ENCODE results near the gene NRP1. TPM values are rescaled to one million over a fixed set of nuclear protein-coding genes. Genes with fewer than 3 reads are reported as not detected.
A peak's percentile ranks its signal among the peaks of the same experiment; 100 is the strongest.

The NRP1 gene
- total RNA-seq, 1 experiment from 2014 or later = 85.9 TPM

DNA sequence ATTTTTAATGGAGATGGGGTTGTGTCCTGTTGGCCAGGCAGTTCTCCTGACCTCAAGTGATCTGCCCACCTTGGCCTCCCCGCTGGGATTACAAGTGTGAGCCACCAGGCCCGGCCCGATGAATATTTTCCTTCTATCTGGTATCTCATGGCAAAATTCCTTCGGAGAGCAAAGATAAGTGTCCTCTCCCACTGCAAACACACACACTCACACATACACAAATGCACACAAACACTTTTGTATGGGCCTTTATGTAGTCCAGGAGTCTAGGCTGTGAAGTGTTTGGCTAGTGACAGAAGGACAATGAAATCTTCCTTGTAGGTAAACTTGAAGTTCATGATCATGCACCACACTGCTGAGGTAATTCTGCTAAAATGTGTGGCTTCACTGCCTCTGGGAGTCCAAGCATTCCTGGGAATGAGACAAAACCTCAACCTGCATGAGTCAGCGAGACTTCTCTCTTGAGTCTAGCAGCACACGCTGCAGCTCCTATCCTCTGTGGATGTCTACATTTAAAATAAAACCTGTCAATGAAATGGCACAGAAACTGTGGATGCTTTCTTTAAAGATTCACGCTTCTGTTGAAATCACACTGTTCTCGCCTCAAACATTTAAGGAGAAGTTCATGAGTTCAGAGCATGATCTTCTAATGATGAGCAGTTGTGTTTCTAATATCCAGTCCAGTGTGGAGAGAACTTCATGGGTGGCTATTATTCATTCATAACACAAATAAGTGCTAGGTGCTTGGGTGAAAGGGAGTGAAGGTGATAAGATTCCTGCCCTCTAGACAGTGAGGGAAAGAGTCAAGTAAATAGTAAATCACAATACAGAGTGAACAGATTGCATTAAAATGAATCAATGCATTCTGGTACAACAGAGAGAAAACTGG, 96.5 kb downstream of the NRP1 start:
- Histone ChIP-seq H3K9me3 (replicated peaks) (no peaks in the 10 kb centered on the region), H3K36me3 (peaks cover 37% of the 10 kb centered on the region), H3K27me3 (replicated peaks) (no peaks in the 10 kb centered on the region), H3K4me3 (no peak overlapping the region), H3K27ac (peak overlapping the region; percentile 68), H3K4me1 (replicated peaks) (peaks cover 94% of the 10 kb centered on the region)
- DNase-seq (ENCODE audit: low read depth in 1 of 2, low spot score in 2 of 2) = peak; percentile 94

GRCh38 chr10:33236916-33237315, 97.6 kb downstream of the NRP1 start:
- H3K4me1 ChIP-seq (replicated peaks) = peaks cover 88% of the 10 kb centered on the region
- no peak for DNase-seq (ENCODE audit: low read depth in 1 of 2, low spot score in 2 of 2)
- no peak overlapping the region for H3K4me3 ChIP-seq
- peaks cover 36% of the 10 kb centered on the region for H3K36me3 ChIP-seq
- H3K27ac ChIP-seq = peak overlapping the region; percentile 51
- no peaks in the 10 kb centered on the region for H3K27me3 ChIP-seq (replicated peaks)
- H3K9me3 ChIP-seq (replicated peaks) = no peaks in the 10 kb centered on the region

DNA sequence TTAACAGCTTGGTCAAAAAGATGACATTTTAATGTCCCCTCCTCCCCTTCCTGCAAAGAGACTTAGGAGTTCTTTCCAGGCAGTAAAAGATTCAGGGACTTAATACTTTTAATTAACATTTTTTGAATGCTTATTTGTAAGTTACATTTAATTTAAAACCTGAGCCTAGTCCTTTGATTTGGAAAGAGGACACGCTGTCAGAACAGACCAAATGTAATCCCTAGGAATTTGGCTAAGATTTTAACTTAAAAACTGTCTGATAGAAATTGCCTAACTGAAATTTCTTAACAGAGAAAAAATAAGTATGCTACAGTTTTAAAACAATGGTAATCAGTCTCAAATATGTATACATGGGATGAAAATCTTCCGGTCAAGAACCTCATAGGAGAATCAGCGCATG, 98.5 kb downstream of the NRP1 start:
- Histone ChIP-seq H3K27ac (no peak overlapping the region), H3K4me3 (no peak overlapping the region), H3K36me3 (peaks cover 37% of the 10 kb centered on the region), H3K27me3 (replicated peaks) (no peaks in the 10 kb centered on the region), H3K9me3 (replicated peaks) (no peaks in the 10 kb centered on the region), H3K4me1 (replicated peaks) (peaks cover 78% of the 10 kb centered on the region)
- no peak for DNase-seq (ENCODE audit: low read depth in 1 of 2, low spot score in 2 of 2)

DNA sequence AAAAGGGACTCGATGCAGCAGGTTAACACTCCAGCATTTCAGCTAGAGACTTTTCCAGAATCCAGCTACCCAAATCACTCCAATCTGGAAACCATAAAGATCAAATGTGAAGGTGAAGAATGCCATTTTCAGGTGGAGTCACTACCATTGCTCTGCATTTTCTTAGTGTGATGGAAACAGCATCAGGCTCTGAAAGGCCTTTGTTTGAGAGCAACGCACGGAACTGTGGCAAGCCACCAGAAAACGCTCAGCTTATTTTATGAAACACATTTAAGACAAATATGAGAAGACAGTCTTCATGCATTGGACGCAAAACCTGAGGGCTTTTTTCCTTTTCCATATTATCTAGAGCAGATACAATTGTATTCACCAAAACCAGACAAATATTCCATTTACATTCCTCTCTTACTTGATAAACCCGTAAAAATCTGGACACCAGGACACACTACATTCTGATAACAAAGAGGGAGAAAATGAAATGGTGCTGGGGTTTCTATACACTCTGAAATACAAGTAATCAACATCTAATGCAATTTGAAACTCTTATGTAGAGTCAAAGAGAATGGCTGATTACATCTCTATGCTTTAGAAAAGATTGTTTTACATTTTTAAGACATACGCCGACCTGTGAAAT, 99.1 kb downstream of the NRP1 start:
- no peak overlapping the region for H3K4me3 ChIP-seq
- DNase-seq (ENCODE audit: low read depth in 1 of 2, low spot score in 2 of 2) = no peak
- H3K27ac ChIP-seq = no peak overlapping the region
- peaks cover 40% of the 10 kb centered on the region for H3K36me3 ChIP-seq
- no peaks in the 10 kb centered on the region for H3K9me3 ChIP-seq (replicated peaks)
- no peaks in the 10 kb centered on the region for H3K27me3 ChIP-seq (replicated peaks)
- H3K4me1 ChIP-seq (replicated peaks) = peaks cover 73% of the 10 kb centered on the region

DNA sequence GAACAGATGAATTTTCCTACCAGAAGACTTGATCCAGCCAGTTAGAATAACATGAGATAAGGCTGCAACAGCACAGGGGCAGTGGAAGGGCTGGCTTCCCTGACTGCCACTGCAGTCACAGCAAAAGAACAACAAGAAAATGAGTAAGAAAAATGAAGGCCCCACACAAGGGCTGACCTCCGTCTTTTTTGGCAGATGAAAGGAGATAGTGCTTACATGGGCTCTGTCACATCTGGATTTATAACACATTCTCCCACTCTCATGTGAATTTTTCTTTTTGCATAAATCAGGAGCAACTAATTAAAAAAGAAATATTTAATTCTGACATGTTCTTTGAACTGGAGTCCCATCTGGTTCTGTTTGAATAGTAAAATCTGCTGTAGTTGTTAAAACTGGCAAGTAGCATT, 99.6 kb downstream of the NRP1 start:
- H3K27ac ChIP-seq = no peak overlapping the region
- DNase-seq (ENCODE audit: low read depth in 1 of 2, low spot score in 2 of 2) = no peak
- H3K27me3 ChIP-seq (replicated peaks) = no peaks in the 10 kb centered on the region
- H3K9me3 ChIP-seq (replicated peaks) = no peaks in the 10 kb centered on the region
- peaks cover 73% of the 10 kb centered on the region for H3K4me1 ChIP-seq (replicated peaks)
- peaks cover 37% of the 10 kb centered on the region for H3K36me3 ChIP-seq
- H3K4me3 ChIP-seq = no peak overlapping the region

DNA sequence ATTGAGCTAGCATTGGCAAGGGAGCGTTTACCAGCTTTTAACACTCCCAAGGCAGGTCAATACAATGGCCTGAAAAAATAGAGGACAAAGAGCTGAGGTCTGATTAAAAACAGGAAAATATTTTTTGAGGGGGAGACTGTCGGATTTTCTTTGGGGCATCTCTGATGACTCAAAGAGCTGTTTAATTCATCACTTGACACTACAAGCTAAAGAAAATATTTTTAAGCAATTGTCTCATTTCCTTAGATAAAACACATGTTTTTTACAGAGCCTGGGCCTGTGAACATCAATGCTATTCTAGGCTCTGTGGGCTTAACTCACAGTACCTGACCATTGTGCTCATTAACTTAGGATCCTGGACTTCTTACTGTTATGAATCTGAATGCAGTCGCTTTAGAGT, 100.8 kb downstream of the NRP1 start:
- no peaks in the 10 kb centered on the region for H3K9me3 ChIP-seq (replicated peaks)
- H3K4me3 ChIP-seq = no peak overlapping the region
- peaks cover 68% of the 10 kb centered on the region for H3K4me1 ChIP-seq (replicated peaks)
- no peaks in the 10 kb centered on the region for H3K27me3 ChIP-seq (replicated peaks)
- DNase-seq (ENCODE audit: low read depth in 1 of 2, low spot score in 2 of 2) = no peak
- peaks cover 33% of the 10 kb centered on the region for H3K36me3 ChIP-seq
- no peak overlapping the region for H3K27ac ChIP-seq

DNA sequence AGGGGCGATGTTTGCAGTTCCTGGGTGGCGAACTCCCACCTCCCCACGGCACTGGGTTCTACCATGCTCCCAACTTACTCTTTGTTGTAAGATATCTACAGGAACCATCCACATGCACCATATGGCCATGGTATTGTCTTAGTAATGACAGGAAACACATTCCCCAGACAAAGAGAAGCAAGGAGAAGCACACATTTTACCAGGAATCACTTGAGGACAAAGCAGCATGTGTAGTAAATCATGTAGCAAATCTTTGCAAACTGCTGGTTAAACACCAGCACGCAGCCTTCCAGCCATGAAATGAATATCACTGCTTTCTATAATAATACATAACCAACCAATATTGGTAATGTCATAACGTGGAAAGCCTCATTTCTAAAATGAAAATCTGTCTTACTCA, 101.2 kb downstream of the NRP1 start:
- DNase-seq (ENCODE audit: low read depth in 1 of 2, low spot score in 2 of 2) = no peak
- no peak overlapping the region for H3K27ac ChIP-seq
- peaks cover 33% of the 10 kb centered on the region for H3K36me3 ChIP-seq
- peaks cover 64% of the 10 kb centered on the region for H3K4me1 ChIP-seq (replicated peaks)
- H3K9me3 ChIP-seq (replicated peaks) = no peaks in the 10 kb centered on the region
- H3K27me3 ChIP-seq (replicated peaks) = no peaks in the 10 kb centered on the region
- no peak overlapping the region for H3K4me3 ChIP-seq

GRCh38 chr10:33231621-33232350, 102.7 kb downstream of the NRP1 start:
- Histone ChIP-seq H3K27me3 (replicated peaks) (no peaks in the 10 kb centered on the region), H3K9me3 (replicated peaks) (no peaks in the 10 kb centered on the region), H3K4me3 (no peak overlapping the region), H3K36me3 (peaks cover 43% of the 10 kb centered on the region), H3K27ac (no peak overlapping the region), H3K4me1 (replicated peaks) (peaks cover 52% of the 10 kb centered on the region)
- DNase-seq (ENCODE audit: low read depth in 1 of 2, low spot score in 2 of 2) = no peak

DNA sequence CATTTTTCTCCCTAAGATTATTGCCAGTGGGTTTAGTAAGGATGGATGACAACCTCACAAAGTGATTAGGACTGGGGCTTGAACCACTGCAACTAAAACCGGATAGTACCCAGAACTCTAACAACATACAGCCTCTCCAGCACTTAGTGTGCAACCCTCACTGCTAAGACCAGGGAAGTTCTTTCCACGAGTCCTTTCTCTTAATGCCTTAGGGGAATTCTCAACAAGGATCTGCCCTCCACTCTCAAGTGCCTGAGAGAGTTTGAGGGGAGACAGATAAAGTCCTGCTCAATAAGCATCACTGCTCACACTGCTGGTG, 104.6 kb downstream of the NRP1 start:
- H3K27me3 ChIP-seq (replicated peaks) = no peaks in the 10 kb centered on the region
- no peak overlapping the region for H3K4me3 ChIP-seq
- peaks cover 56% of the 10 kb centered on the region for H3K36me3 ChIP-seq
- H3K4me1 ChIP-seq (replicated peaks) = peaks cover 33% of the 10 kb centered on the region
- H3K27ac ChIP-seq = no peak overlapping the region
- no peaks in the 10 kb centered on the region for H3K9me3 ChIP-seq (replicated peaks)
- no peak for DNase-seq (ENCODE audit: low read depth in 1 of 2, low spot score in 2 of 2)

- Histone ChIP-seq H3K4me3 (no peak overlapping the region), H3K27ac (no peak overlapping the region), H3K27me3 (replicated peaks) (no peaks in the 10 kb centered on the region), H3K36me3 (peaks cover 61% of the 10 kb centered on the region), H3K4me1 (replicated peaks) (peaks cover 28% of the 10 kb centered on the region), H3K9me3 (replicated peaks) (no peaks in the 10 kb centered on the region)
- no peak for DNase-seq (ENCODE audit: low read depth in 1 of 2, low spot score in 2 of 2)
Observed at GRCh38 chr10:33229252-33229948, 105.1 kb downstream of the NRP1 start.

DNA sequence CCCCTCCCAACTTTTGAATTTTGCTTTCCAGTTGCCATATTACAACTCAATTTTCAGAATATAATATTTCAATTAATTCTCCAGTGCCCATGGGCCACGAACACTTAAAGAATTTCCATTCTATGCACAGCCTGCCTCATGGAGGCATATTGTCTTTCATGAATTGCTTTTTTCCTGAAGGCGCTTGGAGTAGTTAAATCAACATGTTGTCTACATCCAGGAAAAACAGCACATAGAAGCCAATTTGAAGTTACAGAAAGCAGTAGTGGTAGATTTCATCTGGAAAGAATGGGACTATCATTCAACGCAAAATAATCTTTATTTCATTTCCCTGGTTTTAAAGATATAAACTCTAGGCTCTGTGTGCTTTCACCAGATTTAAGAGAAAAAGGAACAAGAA, 106.0 kb downstream of the NRP1 start:
- no peaks in the 10 kb centered on the region for H3K27me3 ChIP-seq (replicated peaks)
- DNase-seq (ENCODE audit: low read depth in 1 of 2, low spot score in 2 of 2) = no peak
- peaks cover 64% of the 10 kb centered on the region for H3K36me3 ChIP-seq
- no peak overlapping the region for H3K4me3 ChIP-seq
- H3K27ac ChIP-seq = no peak overlapping the region
- peaks cover 18% of the 10 kb centered on the region for H3K4me1 ChIP-seq (replicated peaks)
- H3K9me3 ChIP-seq (replicated peaks) = no peaks in the 10 kb centered on the region

- no peak overlapping the region for H3K27ac ChIP-seq
Observed at GRCh38 chr10:33227489-33227888, 107.0 kb downstream of the NRP1 start.

GRCh38 chr10:33224251-33224965, 110.1 kb downstream of the NRP1 start:
- no peak for DNase-seq (ENCODE audit: low read depth in 1 of 2, low spot score in 2 of 2)
- H3K9me3 ChIP-seq (replicated peaks) = no peaks in the 10 kb centered on the region
- H3K36me3 ChIP-seq = peaks cover 76% of the 10 kb centered on the region
- no peaks in the 10 kb centered on the region for H3K27me3 ChIP-seq (replicated peaks)
- H3K4me1 ChIP-seq (replicated peaks) = peaks cover 14% of the 10 kb centered on the region
- no peak overlapping the region for H3K4me3 ChIP-seq
- H3K27ac ChIP-seq = no peak overlapping the region

More at GRCh38 chr10:33227489-33227888, 107.0 kb downstream of the NRP1 start:
- DNase-seq (ENCODE audit: low read depth in 1 of 2, low spot score in 2 of 2) = no peak
- peaks cover 13% of the 10 kb centered on the region for H3K4me1 ChIP-seq (replicated peaks)
- peaks cover 63% of the 10 kb centered on the region for H3K36me3 ChIP-seq
- H3K9me3 ChIP-seq (replicated peaks) = no peaks in the 10 kb centered on the region
- H3K4me3 ChIP-seq = no peak overlapping the region
- H3K27me3 ChIP-seq (replicated peaks) = no peaks in the 10 kb centered on the region

Data from SJSA1 (cell line).